ENCODE data around the gene SKOR1.
A peak's percentile ranks its signal among the peaks of the same experiment; 100 is the strongest.

The SKOR1 gene

GRCh38 chr15:67833710-67834511 is 8.6 kb downstream of the SKOR1 start:
- DNase-seq: no peak

GRCh38 chr15:67834581-67835296 is 9.4 kb downstream of the SKOR1 start:
- DNase-seq: peak; percentile 14

- peak; percentile 22 for DNase-seq
Observed at GRCh38 chr15:67835297-67836133, 10.2 kb downstream of the SKOR1 start.

GRCh38 chr15:67836134-67836455 is 10.8 kb downstream of the SKOR1 start:
- DNase-seq: no peak

DNA sequence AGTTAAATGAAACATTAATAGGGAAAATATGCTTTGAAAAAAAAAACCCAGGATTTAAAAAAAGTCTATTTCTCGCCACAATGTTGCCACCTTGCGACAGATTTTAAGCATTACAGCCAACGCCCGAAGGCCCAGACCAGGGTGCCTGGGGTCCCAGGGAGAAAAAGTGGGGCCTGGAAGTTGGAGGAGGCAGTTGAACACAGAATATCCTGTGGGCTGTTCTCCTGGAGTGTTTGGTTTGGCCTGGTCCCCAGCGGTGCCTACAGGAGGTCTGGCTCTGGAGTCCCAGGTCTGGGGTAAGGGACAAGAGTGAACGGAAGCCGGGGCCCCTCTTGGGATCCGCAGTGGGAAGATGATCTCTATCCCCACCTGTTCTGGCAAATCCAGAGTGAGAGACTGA is 11.2 kb downstream of the SKOR1 start:
- no peak for DNase-seq

- no peak for DNase-seq
Observed at GRCh38 chr15:67836955-67837354, 11.6 kb downstream of the SKOR1 start.

DNA sequence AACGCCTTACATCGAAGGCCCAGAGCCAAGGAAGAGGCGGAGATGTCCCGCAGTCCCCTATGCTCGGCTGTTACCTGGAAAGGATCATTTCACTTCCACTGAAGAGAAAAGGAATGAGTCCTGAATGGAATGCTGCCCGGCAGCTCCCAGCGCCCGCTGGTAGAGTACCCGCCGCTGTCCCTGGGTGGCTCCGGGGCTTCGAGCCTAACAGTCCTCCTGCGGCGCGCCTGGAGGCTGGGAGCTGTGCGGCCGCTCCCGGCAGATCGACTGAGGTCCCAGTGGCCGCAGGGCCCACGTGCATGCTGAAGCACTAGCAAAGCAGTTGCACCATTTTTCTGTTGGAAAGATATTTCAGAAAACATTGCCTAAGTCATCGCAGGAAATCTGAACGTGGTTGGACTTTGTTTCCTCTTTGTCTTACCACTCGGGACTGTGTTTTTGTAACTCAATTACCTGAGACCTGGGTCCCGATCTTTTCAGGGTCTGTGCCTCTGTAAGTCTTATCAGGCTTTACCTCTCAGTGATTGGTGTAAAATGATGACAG is 13.6 kb downstream of the SKOR1 start:
- peak; percentile 78 for DNase-seq

DNA sequence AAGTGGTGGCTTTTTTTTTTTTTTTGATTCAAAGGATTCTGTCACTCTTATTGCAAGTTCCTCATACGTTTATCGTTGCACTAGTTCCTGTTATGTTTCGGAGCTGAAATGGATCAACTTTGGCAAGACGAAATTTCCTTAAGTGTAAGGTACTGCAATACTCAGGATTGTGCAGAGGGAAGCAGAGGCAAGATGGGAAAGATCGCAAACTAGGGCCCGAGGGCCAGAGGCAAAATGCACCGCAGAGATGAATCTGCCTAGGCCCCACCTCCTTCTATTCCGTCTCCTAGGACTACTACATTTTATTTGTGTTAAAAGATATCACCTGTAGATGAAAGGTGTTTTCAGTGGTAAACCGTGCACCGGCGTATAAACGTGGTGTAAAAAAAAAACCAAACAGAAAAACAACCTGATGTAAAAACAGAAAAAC is 14.2 kb downstream of the SKOR1 start:
- DNase-seq: peak; percentile 86

DNA sequence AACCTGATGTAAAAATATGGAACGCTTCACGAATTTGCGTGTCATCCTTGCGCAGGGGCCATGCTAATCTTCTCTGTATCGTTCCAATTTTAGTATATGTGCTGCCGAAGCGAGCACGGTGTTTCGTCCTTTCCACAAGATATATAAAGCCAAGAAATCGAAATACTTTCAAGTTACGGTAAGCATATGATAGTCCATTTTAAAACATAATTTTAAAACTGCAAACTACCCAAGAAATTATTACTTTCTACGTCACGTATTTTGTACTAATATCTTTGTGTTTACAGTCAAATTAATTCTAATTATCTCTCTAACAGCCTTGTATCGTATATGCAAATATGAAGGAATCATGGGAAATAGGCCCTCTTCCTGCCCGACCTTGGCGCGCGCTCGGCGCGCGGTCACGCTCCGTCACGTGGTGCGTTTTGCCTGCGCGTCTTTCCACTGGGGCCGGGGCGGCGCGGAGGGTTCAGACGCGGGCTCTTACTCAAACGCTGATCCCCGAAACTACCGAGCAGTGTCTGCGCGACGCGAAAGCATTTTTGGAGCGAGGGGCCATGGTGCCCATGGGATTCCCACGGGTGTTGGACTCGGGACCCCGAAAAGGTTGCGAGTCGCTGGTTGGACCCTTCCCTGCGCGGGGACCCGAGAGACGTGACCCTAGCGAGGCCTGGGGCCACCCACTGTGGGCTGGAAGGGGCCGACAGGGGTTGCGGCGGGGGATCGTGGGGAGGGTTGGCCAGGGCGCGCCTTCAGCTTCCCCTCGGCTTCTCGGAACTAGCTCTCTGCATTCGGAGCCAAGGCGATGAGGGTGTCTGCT is 14.8 kb downstream of the SKOR1 start, which contains the start of gene RNU6-1:
RNU6-1 (minus strand) TSS at position 117 of the 820 bp plus-strand sequence.
- peak; percentile 98 for DNase-seq

GRCh38 chr15:67840749-67841512 is 15.6 kb downstream of the SKOR1 start:
- DNase-seq: peak; percentile 61

DNA sequence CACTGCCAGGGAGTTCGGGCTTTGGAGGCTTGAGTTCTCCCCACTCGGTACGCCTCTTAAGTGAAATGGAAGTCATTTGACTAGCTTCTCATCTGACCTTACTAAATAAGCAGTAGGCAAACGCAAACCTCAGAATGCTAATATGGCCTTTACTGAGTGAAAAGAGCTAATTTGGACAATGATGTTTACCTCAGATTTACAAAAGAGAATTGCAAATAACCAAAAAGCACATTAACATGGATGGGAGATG is 16.1 kb downstream of the SKOR1 start:
- DNase-seq: no peak

GRCh38 chr15:67843092-67843501 is 17.8 kb downstream of the SKOR1 start:
- no peak for DNase-seq

- DNase-seq: no peak
Observed at GRCh38 chr15:67843571-67844387, 18.5 kb downstream of the SKOR1 start.

GRCh38 chr15:67845974-67846373 is 20.7 kb downstream of the SKOR1 start:
- DNase-seq: no peak

GRCh38 chr15:67849538-67849937 is 24.2 kb downstream of the SKOR1 start:
- DNase-seq: no peak

- no peak for DNase-seq
Observed at GRCh38 chr15:67850336-67850735, 25.0 kb downstream of the SKOR1 start.

- no peak for DNase-seq
Observed at GRCh38 chr15:67850994-67851571, 25.8 kb downstream of the SKOR1 start.

DNA sequence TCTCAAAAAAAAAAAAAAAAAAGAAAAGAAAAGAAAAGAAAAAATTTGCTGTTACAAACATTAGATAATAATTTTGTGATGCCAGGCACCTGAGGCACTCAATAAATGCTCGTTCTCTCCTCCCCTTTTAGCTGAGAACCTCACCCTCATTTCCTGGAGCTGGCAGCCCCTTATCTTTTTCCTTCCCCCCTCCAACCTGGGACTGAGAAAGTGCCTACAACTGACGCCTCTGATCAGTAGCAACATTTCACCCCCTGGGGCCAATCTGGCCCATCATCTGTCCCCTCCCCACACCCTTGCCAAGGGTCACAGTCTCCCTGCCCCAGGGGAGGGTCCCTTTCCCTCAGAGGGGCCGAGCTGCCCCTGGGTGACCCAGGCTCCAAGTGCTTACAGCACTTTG is 27.1 kb downstream of the SKOR1 start:
- DNase-seq: no peak

DNA sequence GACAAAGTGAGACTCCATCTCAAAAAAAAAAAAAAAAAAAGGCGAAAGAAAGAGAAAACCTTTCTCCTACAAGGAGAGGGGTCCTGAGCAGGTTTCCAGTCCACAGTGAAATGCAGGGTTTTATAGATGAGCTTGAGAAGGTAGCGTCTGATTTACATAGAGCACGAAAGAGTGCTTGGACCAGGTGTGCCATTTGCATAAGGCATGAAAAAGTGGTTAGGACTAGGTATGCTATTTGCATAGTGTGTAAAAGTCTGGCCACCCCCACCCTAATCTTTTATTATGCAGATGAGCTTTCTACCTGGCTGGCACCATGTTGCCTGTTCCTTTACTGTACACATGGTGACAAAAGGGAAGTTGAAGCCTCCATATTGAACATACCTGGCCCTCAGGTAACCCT is 28.1 kb downstream of the SKOR1 start:
- DNase-seq: no peak

GRCh38 chr15:67854358-67854757 is 29.0 kb downstream of the SKOR1 start:
- no peak for DNase-seq
